Natural killer cell treated with Interleukin-12 subunit alpha and Interleukin-12 subunit beta and Interleukin-15 and Interleukin-18, amount 100 ng/mL, for 72 hours (primary cell): ENCODE results near the gene KDM6A. TPM values are rescaled to one million over a fixed set of nuclear protein-coding genes. Genes with fewer than 3 reads are reported as not detected.
"Not testable (repeated sequence)": the region's sequence is repeated elsewhere in the genome, so short reads cannot be mapped to it uniquely, and the experiment has no call there.

Source experiments
- ATAC-seq, 2 donors: fragments of 150-1000 bp; cut with Tn5 transposase in 1 of 2; sonication (Bioruptor Pico), chemical (Tn5 transposase) in 1 of 2; 2 replicates each; pipeline ENCODE4 v1.10.0; 2021
- DNase-seq: peaks from one replicate; pipeline ENCODE4 v3.0.0; 2022; ENCODE audit warnings: low spot score
- H3K27ac Mint-ChIP-seq, 2 donors: 1 replicate in 1 of 2; 2 replicates in 1 of 2; pipeline ENCODE4 v1.8.0; 2022; ENCODE audit warnings: mixed read lengths in 2 of 2, mild to moderate bottlenecking in 1 of 2, moderate library complexity in 1 of 2
- H3K27me3 Mint-ChIP-seq, 2 donors: 1 replicate in 1 of 2; 2 replicates in 1 of 2; pipeline ENCODE4 v1.8.0; 2022; ENCODE audit warnings: mixed read lengths in 2 of 2
- H3K36me3 Mint-ChIP-seq: one replicate; pipeline ENCODE4 v1.8.0; 2022; ENCODE audit warnings: mixed read lengths
- H3K4me1 Mint-ChIP-seq, 2 donors: 1 replicate in 1 of 2; 2 replicates in 1 of 2; pipeline ENCODE4 v1.8.0; 2022; ENCODE audit warnings: low read depth in 2 of 2, mixed read lengths in 2 of 2, mild to moderate bottlenecking in 1 of 2
- H3K4me3 Mint-ChIP-seq: one replicate; pipeline ENCODE4 v1.8.0; 2022; ENCODE audit warnings: mixed read lengths
- H3K9me3 Mint-ChIP-seq: 2 replicates; pipeline ENCODE4 v1.8.0; 2022; ENCODE audit warnings: mixed read lengths
- total RNA-seq, 2 donors: library from RNA; stranded (reverse); gene quantifications; one replicate each; pipeline ENCODE4 v1.2.3, GENCODE V29; 2022

The KDM6A gene
- total RNA-seq = 10 to 100 TPM; 31.9 to 68.6 TPM

DNA sequence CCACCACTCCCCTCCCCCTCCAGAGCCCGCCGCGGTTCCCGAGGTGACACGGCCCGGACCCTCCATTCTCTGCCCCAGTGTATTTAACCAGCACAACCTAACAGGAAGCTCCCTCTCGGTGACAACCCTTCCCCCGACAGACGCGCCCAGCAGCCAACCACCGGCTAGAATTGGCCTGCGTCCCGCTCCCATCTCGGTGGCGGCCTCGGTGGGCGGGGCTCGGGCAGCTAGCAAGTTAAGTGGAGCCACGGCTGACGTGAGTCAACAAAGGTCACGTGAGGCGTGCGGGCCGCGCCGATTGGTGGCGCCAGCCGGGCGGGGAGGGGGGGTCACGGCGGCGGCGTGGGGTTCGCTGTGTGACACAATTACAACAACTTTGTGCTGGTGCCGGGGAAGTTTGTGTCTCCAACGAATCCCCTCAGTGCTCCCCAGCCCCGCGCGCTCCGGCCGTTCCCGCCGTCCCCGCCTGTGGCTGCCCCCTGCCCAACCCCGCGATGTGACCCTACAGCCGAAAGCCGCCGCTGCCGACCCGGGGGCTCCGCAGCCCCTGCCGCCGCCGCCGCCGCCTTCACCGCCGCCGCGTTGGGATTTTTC is at the start of gene KDM6A:
TSS of gene KDM6A (plus strand) at position 368 of the 594 bp plus-strand sequence. CDS start 364 bp downstream, outside the sequence.
- H3K4me3 Mint-ChIP-seq = peak within 1 kb of the TSS; percentile 93
- DNase-seq = peak; percentile 100
- H3K27me3 Mint-ChIP-seq = no peaks in the 10 kb centered on the region
- peak; percentile 94 to 96 for ATAC-seq
- H3K4me1 Mint-ChIP-seq = peaks cover 6 to 25% of the 10 kb centered on the region in 2 donors
- peak within 1 kb of the TSS; percentile 84 to 96 for H3K27ac Mint-ChIP-seq
- H3K9me3 Mint-ChIP-seq = no peaks in the 10 kb centered on the region
- no peaks in the 10 kb centered on the region for H3K36me3 Mint-ChIP-seq

- not testable (repeated sequence) for ATAC-seq, H3K36me3 Mint-ChIP-seq, H3K4me1 Mint-ChIP-seq, H3K27me3 Mint-ChIP-seq, H3K9me3 Mint-ChIP-seq, H3K4me3 Mint-ChIP-seq, DNase-seq, H3K27ac Mint-ChIP-seq
These were observed 49.8 kb upstream of the KDM6A start for GRCh38 chrX:44823193-44823592.

GRCh38 chrX:44828008-44828605 is 44.9 kb upstream of the KDM6A start:
- no peaks in the 10 kb centered on the region for H3K27me3 Mint-ChIP-seq
- no peak for DNase-seq
- no peak for ATAC-seq
- no peak overlapping the region for H3K4me3 Mint-ChIP-seq
- H3K9me3 Mint-ChIP-seq = no peaks in the 10 kb centered on the region
- no peak overlapping the region for H3K27ac Mint-ChIP-seq
- H3K36me3 Mint-ChIP-seq = no peaks in the 10 kb centered on the region
- H3K4me1 Mint-ChIP-seq = no peaks in the 10 kb centered on the region

- no peaks in the 10 kb centered on the region for H3K27me3 Mint-ChIP-seq
- no peak for DNase-seq
- ATAC-seq = no peak
- no peaks in the 10 kb centered on the region for H3K9me3 Mint-ChIP-seq
- H3K27ac Mint-ChIP-seq = no peak overlapping the region
- no peak overlapping the region for H3K4me3 Mint-ChIP-seq
- no peaks in the 10 kb centered on the region for H3K4me1 Mint-ChIP-seq
- H3K36me3 Mint-ChIP-seq = no peaks in the 10 kb centered on the region
These were observed 43.2 kb upstream of the KDM6A start for GRCh38 chrX:44829832-44830231.

DNA sequence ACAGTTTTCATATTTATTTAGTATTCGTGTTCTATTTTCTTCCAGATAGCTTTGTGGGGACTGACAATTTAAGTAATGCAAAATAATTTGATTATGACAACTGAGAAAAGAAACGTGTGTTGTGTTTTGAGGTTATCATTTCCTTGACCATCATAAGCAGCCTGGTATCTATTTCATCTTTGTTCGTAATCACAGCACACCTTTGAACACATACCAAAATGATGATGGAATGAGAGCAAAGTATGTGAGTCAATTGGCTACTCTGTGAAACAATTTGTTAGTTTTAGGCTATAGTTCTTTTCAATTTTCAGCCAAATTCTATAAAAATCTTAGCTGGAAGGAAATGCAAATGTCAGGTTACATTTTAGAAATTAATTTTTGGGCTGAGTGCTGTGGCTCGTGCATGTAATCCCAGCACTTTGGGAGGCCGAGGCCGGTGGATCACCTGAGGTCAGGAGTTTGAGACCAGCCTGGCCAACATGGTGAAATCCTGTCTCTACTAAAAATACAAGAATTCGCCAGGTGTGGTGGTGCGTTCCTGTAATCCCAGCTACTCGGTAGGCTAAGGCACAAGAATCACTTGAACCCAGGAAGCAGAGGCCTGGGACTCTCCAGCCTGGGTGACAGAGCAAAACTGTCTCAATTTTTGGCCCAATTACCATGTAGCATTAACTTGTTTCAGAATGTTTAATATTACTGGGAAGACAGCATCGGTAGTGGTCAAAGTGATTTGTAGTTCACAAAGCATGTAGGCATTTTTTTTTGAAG is 30.3 kb upstream of the KDM6A start:
- no peaks in the 10 kb centered on the region for H3K4me1 Mint-ChIP-seq
- H3K27ac Mint-ChIP-seq = no peak overlapping the region
- no peaks in the 10 kb centered on the region for H3K9me3 Mint-ChIP-seq
- H3K36me3 Mint-ChIP-seq = no peaks in the 10 kb centered on the region
- DNase-seq (no peak), ATAC-seq (no peak)
- peaks cover 0 to 3% of the 10 kb centered on the region in 2 donors for H3K27me3 Mint-ChIP-seq
- H3K4me3 Mint-ChIP-seq = no peak overlapping the region

DNA sequence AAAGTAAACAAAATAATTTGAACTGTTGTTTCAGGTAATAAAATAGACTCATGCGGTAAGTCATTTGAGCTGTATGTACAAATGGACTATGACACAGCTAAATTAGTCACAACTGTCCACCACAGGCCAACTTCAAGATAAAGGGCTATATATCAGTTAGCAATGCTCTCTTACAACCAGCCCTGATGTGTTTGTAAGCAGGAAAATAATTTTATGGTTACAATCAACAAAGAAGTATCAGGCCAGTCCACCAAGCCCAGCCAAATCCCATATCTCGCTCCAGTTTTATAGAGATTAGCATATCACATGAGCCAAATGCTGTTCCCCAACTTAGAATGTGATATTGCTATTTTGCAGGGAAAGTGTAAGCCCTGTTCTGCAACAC is 29.7 kb upstream of the KDM6A start:
- Mint-ChIP-seq H3K36me3 (no peaks in the 10 kb centered on the region), H3K4me3 (no peak overlapping the region), H3K9me3 (no peaks in the 10 kb centered on the region), H3K27ac (no peak overlapping the region), H3K27me3 (no peaks in the 10 kb centered on the region), H3K4me1 (no peaks in the 10 kb centered on the region)
- no peak for DNase-seq
- ATAC-seq = no peak

- H3K9me3 Mint-ChIP-seq = no peaks in the 10 kb centered on the region
- no peak for DNase-seq
- H3K27ac Mint-ChIP-seq = no peak within 1 kb of the TSS
- H3K27me3 Mint-ChIP-seq = no peaks in the 10 kb centered on the region
- no peaks in the 10 kb centered on the region for H3K4me1 Mint-ChIP-seq
- no peak for ATAC-seq
- H3K4me3 Mint-ChIP-seq = no peak within 1 kb of the TSS
- H3K36me3 Mint-ChIP-seq = no peaks in the 10 kb centered on the region
These were observed 29.2 kb upstream of the KDM6A start, which contains the start of gene DUSP21 for GRCh38 chrX:44843753-44844152. Gene DUSP21 (plus strand): TSS chrX:44844021. CDS start chrX:44844133, 112 bp downstream.

- no peaks in the 10 kb centered on the region for H3K4me1 Mint-ChIP-seq
- no peaks in the 10 kb centered on the region for H3K36me3 Mint-ChIP-seq
- H3K9me3 Mint-ChIP-seq = no peaks in the 10 kb centered on the region
- no peak overlapping the region for H3K27ac Mint-ChIP-seq
- H3K4me3 Mint-ChIP-seq = no peak overlapping the region
- no peak for DNase-seq
- no peak for ATAC-seq
- no peaks in the 10 kb centered on the region for H3K27me3 Mint-ChIP-seq
These were observed 28.8 kb upstream of the KDM6A start for GRCh38 chrX:44844204-44844603.

DNA sequence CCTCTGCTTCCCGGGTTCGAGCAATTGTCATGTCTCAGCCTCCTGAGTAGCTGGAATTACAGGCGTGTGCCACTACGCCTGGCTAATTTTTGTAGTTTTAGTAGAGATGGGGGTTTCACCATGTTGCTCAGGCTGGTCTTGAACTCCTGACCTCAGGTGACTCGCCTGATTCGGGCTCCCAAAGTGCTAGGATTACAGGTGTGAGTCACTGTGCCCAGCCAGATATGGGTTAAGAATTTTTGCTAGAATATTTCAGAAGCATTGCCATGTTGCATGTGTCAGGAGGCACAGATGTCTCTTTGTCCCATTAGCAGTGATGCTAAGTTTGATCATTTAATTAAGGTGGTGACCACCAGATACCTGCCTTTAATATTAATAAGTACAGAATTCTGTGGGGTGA is 22.1 kb upstream of the KDM6A start:
- H3K4me1 Mint-ChIP-seq, H3K4me3 Mint-ChIP-seq, H3K27ac Mint-ChIP-seq, H3K36me3 Mint-ChIP-seq, H3K27me3 Mint-ChIP-seq, DNase-seq, ATAC-seq, H3K9me3 Mint-ChIP-seq: not testable (repeated sequence)

- ATAC-seq = no peak
- no peak for DNase-seq
- Mint-ChIP-seq H3K9me3 (no peaks in the 10 kb centered on the region), H3K4me3 (peak overlapping the region; percentile 75), H3K27ac (peak overlapping the region in 1 of 2 donors; percentile 85), H3K36me3 (no peaks in the 10 kb centered on the region), H3K4me1 (peaks cover 6 to 22% of the 10 kb centered on the region in 2 donors), H3K27me3 (no peaks in the 10 kb centered on the region)
These were observed 1.8 kb upstream of the KDM6A start for GRCh38 chrX:44871114-44871645.

GRCh38 chrX:44871931-44872820 is 812 bp upstream of the KDM6A start:
- H3K4me3 Mint-ChIP-seq = peak overlapping the region; percentile 78
- peak; percentile 61 for DNase-seq
- H3K27ac Mint-ChIP-seq = peak overlapping the region; percentile 84 to 96
- no peaks in the 10 kb centered on the region for H3K9me3 Mint-ChIP-seq
- H3K36me3 Mint-ChIP-seq = no peaks in the 10 kb centered on the region
- no peaks in the 10 kb centered on the region for H3K27me3 Mint-ChIP-seq
- peaks cover 6 to 22% of the 10 kb centered on the region in 2 donors for H3K4me1 Mint-ChIP-seq
- ATAC-seq = peak in 1 of 2 donors; percentile 47

DNA sequence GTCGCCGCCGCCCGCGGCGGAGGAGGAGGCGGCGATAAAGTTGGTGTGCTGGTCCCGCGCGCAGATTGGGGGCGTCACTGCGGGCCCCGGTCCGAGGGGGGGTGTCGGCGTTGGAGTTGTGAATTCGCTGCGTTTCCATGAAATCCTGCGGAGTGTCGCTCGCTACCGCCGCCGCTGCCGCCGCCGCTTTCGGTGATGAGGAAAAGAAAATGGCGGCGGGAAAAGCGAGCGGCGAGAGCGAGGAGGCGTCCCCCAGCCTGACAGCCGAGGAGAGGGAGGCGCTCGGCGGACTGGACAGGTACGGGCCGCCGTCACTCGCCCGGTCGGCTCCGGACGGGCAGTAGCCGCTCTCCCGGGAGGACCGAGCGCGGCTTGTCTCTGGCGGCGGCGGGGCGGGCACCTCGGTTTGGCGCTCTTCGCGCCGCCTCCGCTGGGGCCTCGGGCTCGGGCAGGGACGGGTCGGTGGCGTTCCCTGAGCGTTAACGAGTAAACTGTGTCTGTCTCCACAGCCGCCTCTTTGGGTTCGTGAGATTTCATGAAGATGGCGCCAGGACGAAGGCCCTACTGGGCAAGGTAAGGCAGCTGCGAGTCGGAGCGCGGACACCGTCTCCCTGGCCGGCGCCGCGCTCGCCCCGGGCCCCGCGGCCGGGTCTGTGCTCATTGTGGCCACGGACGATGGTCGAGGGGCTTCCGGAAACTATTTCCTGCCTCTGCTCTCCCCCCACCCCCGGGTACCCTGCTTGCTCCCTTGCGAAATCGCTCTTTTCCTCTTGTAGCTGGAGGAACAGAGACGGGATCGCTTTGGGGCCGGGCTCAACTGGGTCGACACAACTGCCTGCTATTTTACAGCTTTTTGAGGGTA is 658 bp downstream of the KDM6A start:
- no peaks in the 10 kb centered on the region for H3K36me3 Mint-ChIP-seq
- peak overlapping the region; percentile 93 for H3K4me3 Mint-ChIP-seq
- H3K27ac Mint-ChIP-seq = peak overlapping the region; percentile 84 to 96
- peak; percentile 79 for DNase-seq
- H3K27me3 Mint-ChIP-seq = no peaks in the 10 kb centered on the region
- peaks cover 6 to 25% of the 10 kb centered on the region in 2 donors for H3K4me1 Mint-ChIP-seq
- ATAC-seq = peak; percentile 11 to 37
- no peaks in the 10 kb centered on the region for H3K9me3 Mint-ChIP-seq
